Liver (tissue), 2 donors: Measurements from ENCODE around the gene MLX.

Experiments
- YY1 ChIP-seq: IDR thresholded peaks from 2 replicates; pipeline ENCODE4 v1.6.1; 2016; ENCODE audit warnings: antibody characterized with exemption, mild to moderate bottlenecking
- TF ChIP-seq, protein P1 (sequence below): fragments of 150-350 bp; IDR thresholded peaks from 2 replicates; pipeline ENCODE4 v1.5.1; 2017; ENCODE audit warnings: improper control_type of control experiment, low read depth, low read length; ENCODE audit not compliant: missing input control
- TF ChIP-seq, protein P2 (sequence below): IDR thresholded peaks from 2 replicates; pipeline ENCODE4 v1.6.1; 2016; ENCODE audit warnings: antibody characterized with exemption
- donor health status: healthy.

DNA sequence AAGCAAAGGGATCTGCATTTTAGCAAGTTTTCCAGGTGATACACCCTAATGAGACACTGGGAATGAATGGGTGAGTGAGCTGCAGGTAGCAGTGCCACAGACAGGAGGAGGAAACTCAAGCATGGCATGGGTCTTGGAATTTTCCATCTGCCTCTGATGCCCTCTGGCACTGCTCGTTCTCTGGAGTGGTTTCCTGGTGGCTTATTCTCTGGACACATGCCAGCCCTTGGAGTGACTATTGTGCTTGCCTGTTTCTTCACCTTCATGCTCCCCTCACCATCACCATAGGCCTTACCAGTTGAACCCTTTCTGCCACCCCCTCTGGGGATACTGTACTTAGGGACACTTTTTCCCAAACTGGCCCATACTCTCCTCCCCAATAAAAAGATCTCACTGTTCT lies 3.4 kb upstream of the MLX start:
- TF ChIP-seq, protein P1, sequence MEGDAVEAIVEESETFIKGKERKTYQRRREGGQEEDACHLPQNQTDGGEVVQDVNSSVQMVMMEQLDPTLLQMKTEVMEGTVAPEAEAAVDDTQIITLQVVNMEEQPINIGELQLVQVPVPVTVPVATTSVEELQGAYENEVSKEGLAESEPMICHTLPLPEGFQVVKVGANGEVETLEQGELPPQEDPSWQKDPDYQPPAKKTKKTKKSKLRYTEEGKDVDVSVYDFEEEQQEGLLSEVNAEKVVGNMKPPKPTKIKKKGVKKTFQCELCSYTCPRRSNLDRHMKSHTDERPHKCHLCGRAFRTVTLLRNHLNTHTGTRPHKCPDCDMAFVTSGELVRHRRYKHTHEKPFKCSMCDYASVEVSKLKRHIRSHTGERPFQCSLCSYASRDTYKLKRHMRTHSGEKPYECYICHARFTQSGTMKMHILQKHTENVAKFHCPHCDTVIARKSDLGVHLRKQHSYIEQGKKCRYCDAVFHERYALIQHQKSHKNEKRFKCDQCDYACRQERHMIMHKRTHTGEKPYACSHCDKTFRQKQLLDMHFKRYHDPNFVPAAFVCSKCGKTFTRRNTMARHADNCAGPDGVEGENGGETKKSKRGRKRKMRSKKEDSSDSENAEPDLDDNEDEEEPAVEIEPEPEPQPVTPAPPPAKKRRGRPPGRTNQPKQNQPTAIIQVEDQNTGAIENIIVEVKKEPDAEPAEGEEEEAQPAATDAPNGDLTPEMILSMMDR = no peak
- TF ChIP-seq, protein P2, sequence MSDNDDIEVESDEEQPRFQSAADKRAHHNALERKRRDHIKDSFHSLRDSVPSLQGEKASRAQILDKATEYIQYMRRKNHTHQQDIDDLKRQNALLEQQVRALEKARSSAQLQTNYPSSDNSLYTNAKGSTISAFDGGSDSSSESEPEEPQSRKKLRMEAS = no peak
- TF ChIP-seq YY1 = no peak
